K562 (cell line): ENCODE measurements around the gene CAMK2D.

Experiments used
- ATF7 ChIP-seq: fragments of 450-650 bp; IDR thresholded peaks from 2 replicates; pipeline ENCODE4 v1.7.1; 2014; ENCODE audit warnings: mild to moderate bottlenecking, moderate library complexity
- HSF4 ChIP-seq: fragments of 250-450 bp; sonication (Bioruptor Pico); IDR thresholded peaks from 2 replicates; pipeline ENCODE4 v2.1.2; 2022; ENCODE audit warnings: mild to moderate bottlenecking, moderate library complexity, borderline replicate concordance
- IRF9 ChIP-seq: fragments of 450-650 bp; IDR thresholded peaks from 2 replicates; pipeline ENCODE4 v1.6.1; 2016; ENCODE audit warnings: missing biosample characterization, missing genetic modification characterization
- PPARD ChIP-seq: fragments of 250-450 bp; sonication (Bioruptor Pico); IDR thresholded peaks from 2 replicates; pipeline ENCODE4 v1.8.0; 2022; ENCODE audit warnings: inconsistent platforms, mild to moderate bottlenecking, moderate library complexity
- RB1 ChIP-seq: fragments of 450-650 bp; IDR thresholded peaks from 2 replicates; pipeline ENCODE4 v1.6.1; 2017; ENCODE audit warnings: low read depth, mild to moderate bottlenecking
- REST ChIP-seq, 2 experiments: fragments of 450-650 bp; formaldehyde crosslinking in 1 of 2; IDR thresholded peaks; 2 replicates each; pipeline versions ENCODE4 v1.4.0 to v1.6.1; 2014 to 2020; ENCODE audit warnings: mild to moderate bottlenecking in 2 of 2, borderline replicate concordance in 1 of 2, low read depth in 1 of 2
- RFX5 ChIP-seq: IDR thresholded peaks from 2 replicates; pipeline ENCODE4 v1.6.1; 2011; ENCODE audit warnings: low read depth, mild to moderate bottlenecking, improper control_type of control experiment, low read length
- SMARCE1 ChIP-seq: fragments of 450-650 bp; IDR thresholded peaks from 2 replicates; pipeline ENCODE4 v1.7.1; 2016; ENCODE audit warnings: mild to moderate bottlenecking
- XRCC3 ChIP-seq: fragments of 450-650 bp; IDR thresholded peaks from 2 replicates; pipeline ENCODE4 v1.6.1; 2017; ENCODE audit warnings: mild to moderate bottlenecking, moderate library complexity
- ZNF121 ChIP-seq: sonication (generic); formaldehyde crosslinking; conservative IDR thresholded peaks from 2 replicates; pipeline ENCODE4 v1.8.0; 2022; ENCODE audit warnings: missing genetic modification reagents
- ZNF239 ChIP-seq: fragments of 250-450 bp; sonication (Bioruptor Pico); IDR thresholded peaks from 2 replicates; pipeline ENCODE4 v1.4.0; 2020; ENCODE audit warnings: mild to moderate bottlenecking
- TF ChIP-seq, protein P1 (sequence below), 3 experiments: IDR thresholded peaks in 2 of 3; conservative IDR thresholded peaks in 1 of 3; 2 replicates each; pipeline ENCODE4 v1.5.1; 2011 to 2012; ENCODE audit warnings: low read length in 3 of 3, mild to moderate bottlenecking in 3 of 3, control low read depth in 2 of 3, improper control_type of control experiment in 1 of 3, inconsistent platforms in 1 of 3, low read depth in 1 of 3, mixed read lengths in 1 of 3, moderate library complexity in 1 of 3; ENCODE audit not compliant: insufficient read depth in 2 of 3
- TF ChIP-seq, protein P2 (sequence below): sonication (generic); formaldehyde crosslinking; IDR thresholded peaks from 2 replicates; pipeline ENCODE4 v1.9.0; 2022; ENCODE audit warnings: mild to moderate bottlenecking, missing genetic modification reagents

DNA sequence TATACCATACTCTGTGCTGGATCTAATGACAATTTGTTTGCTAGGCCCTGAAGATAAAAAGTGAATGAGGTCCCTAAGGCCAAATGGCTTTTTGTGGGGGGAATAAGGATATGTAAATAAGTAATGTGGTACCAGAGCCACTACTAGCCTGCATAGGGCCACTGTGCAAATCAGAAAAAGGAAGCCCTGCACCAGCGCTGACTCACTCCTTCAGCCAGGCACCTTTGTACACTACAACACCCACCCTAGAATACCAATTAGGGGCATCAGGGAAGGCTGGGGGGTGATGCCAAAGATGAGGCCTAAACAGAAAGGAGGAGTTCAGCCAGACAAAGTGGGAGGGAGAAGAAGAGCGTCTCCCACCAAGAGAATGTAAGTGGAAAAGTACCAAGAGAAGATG, 122.2 kb downstream of the CAMK2D start:
- TF ChIP-seq, protein P1, sequence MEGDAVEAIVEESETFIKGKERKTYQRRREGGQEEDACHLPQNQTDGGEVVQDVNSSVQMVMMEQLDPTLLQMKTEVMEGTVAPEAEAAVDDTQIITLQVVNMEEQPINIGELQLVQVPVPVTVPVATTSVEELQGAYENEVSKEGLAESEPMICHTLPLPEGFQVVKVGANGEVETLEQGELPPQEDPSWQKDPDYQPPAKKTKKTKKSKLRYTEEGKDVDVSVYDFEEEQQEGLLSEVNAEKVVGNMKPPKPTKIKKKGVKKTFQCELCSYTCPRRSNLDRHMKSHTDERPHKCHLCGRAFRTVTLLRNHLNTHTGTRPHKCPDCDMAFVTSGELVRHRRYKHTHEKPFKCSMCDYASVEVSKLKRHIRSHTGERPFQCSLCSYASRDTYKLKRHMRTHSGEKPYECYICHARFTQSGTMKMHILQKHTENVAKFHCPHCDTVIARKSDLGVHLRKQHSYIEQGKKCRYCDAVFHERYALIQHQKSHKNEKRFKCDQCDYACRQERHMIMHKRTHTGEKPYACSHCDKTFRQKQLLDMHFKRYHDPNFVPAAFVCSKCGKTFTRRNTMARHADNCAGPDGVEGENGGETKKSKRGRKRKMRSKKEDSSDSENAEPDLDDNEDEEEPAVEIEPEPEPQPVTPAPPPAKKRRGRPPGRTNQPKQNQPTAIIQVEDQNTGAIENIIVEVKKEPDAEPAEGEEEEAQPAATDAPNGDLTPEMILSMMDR (IDR thresholded peaks at IDR 0.05 in 2 of 3, conservative IDR thresholded peaks at IDR 0.05 in 1 of 3; ENCODE audit: insufficient read depth in 2 of 3, low read depth in 1 of 3, low read length in 3 of 3) = no peak
- TF ChIP-seq IRF9 (tag) = no peak
- TF ChIP-seq, protein P2, sequence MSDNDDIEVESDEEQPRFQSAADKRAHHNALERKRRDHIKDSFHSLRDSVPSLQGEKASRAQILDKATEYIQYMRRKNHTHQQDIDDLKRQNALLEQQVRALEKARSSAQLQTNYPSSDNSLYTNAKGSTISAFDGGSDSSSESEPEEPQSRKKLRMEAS = no peak
- TF ChIP-seq SMARCE1 = no peak
- TF ChIP-seq ZNF239 (CRISPR knock-in tag) = no peak
- no peak for TF ChIP-seq ZNF121
- no peak for TF ChIP-seq RB1
- TF ChIP-seq RFX5 = no peak
- TF ChIP-seq HSF4 (CRISPR knock-in tag) = no peak
- TF ChIP-seq PPARD (CRISPR knock-in tag) = no peak
- TF ChIP-seq ATF7 = no peak
- TF ChIP-seq REST (IDR thresholded peaks at IDR 0.05; ENCODE audit: borderline replicate concordance) = no peak
- TF ChIP-seq REST (CRISPR knock-in tag; IDR thresholded peaks at IDR 0.05; ENCODE audit: low read depth) = no peak
- TF ChIP-seq XRCC3 = no peak
